Effector memory CD4-positive, alpha-beta T cell (primary cell): ENCODE data around the gene GNAO1.

Experiments used
- DNase-seq, 3 donors: peaks; one replicate each; pipeline ENCODE4 v3.0.0-alpha.2; 2020
- H3K27ac ChIP-seq: 2 replicates; pipeline ENCODE4 v1.7.0; 2013; ENCODE audit warnings: mild to moderate bottlenecking, low read length, moderate library complexity; ENCODE audit not compliant: insufficient read depth, poor library complexity, severe bottlenecking
- H3K27me3 ChIP-seq: replicated peaks from 2 replicates; pipeline ENCODE4 v1.7.0; 2013; ENCODE audit warnings: mild to moderate bottlenecking, low read length; ENCODE audit not compliant: insufficient read depth, control insufficient read depth, poor library complexity, severe bottlenecking
- H3K36me3 ChIP-seq: 2 replicates; pipeline ENCODE4 v1.7.0; 2013; ENCODE audit warnings: mild to moderate bottlenecking, low read length, moderate library complexity; ENCODE audit not compliant: control insufficient read depth, insufficient read depth
- H3K4me1 ChIP-seq: 2 replicates; pipeline ENCODE4 v1.7.0; 2013; ENCODE audit warnings: low read length, mild to moderate bottlenecking; ENCODE audit not compliant: control insufficient read depth, insufficient read depth, poor library complexity, severe bottlenecking
- H3K4me3 ChIP-seq: 2 replicates; pipeline ENCODE4 v1.7.0; 2013; ENCODE audit warnings: low read length, low read depth, mild to moderate bottlenecking; ENCODE audit not compliant: insufficient read depth, poor library complexity, severe bottlenecking
- H3K9me3 ChIP-seq: 2 replicates; pipeline ENCODE4 v1.7.0; 2013; ENCODE audit warnings: mild to moderate bottlenecking, low read length, moderate library complexity; ENCODE audit not compliant: control insufficient read depth

Gene GNAO1

DNA sequence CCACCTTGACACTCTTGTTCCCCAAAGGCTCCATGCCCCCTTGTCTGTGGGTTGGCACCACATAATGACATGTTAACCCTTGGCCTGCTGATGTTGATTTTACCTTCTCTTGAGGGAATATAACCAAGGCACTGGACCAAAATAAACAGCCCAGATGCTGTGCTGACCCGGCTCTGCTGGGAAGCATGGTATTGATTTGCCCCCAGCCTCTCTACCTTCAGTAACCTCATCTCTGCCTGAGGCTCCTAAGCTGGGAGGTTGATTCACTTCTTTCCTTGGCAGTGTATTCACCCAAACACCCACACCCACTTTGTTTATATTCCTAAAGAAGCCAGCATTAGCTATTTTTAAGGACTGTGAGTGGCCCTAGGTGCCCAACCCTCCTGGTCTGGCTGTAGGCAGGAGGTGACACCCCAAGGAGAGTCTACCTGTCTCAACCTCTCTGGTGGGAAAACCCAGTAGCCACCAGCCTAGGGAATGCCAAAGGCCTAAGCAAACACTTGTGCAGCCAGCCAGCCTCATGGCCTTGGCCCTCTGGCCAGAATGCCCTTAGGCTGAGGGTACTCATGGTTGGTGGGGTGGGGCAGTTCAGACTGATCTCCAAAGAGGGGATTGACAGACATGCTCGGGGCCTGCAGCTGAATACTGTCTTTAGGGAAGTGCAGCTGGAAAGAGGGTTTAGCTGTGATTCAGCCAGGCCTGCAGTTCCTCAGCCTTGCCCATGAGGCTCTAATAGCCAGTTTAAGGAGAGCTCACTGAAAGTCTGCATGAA, 42.7 kb downstream of the GNAO1 start:
- Histone ChIP-seq H3K4me3 (no peak overlapping the region), H3K36me3 (no peaks in the 10 kb centered on the region), H3K9me3 (no peaks in the 10 kb centered on the region), H3K27me3 (no peaks in the 10 kb centered on the region), H3K27ac (no peak overlapping the region), H3K4me1 (no peaks in the 10 kb centered on the region)
- DNase-seq, result no peak

- H3K4me3 ChIP-seq, result no peak overlapping the region
Observed at GRCh38 chr16:56234737-56235136, 43.4 kb downstream of the GNAO1 start.

DNA sequence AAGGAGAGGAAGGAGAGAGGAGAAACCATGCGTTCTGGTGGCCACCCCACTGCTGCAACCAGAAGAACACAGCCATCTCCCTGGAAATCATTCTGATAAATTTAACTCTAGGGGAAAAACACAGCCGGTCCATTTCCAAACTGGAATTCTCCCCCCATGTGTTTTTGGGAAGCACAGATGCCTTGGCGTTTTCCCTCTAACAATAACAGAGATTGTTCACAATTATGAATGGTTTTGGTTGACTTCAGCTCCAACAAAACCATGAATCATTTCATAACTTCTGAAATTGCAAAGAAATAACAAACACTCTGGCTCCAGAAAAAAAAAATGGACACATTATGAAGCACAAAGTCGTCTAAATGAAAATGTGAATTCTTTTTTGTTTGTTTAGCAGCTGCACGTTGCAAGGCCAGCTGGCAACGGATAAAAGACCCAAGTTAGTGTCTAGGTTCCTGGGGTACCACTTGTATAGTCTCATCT, 46.2 kb downstream of the GNAO1 start:
- Histone ChIP-seq H3K27ac (no peak overlapping the region), H3K9me3 (no peaks in the 10 kb centered on the region), H3K36me3 (no peaks in the 10 kb centered on the region), H3K4me3 (no peak overlapping the region), H3K27me3 (no peaks in the 10 kb centered on the region), H3K4me1 (no peaks in the 10 kb centered on the region)
- no peak for DNase-seq

More at GRCh38 chr16:56234737-56235136, 43.4 kb downstream of the GNAO1 start:
- H3K27ac ChIP-seq, result no peak overlapping the region
- no peaks in the 10 kb centered on the region for H3K9me3 ChIP-seq
- no peak for DNase-seq
- H3K4me1 ChIP-seq, result no peaks in the 10 kb centered on the region
- H3K27me3 ChIP-seq, result no peaks in the 10 kb centered on the region
- H3K36me3 ChIP-seq, result no peaks in the 10 kb centered on the region

DNA sequence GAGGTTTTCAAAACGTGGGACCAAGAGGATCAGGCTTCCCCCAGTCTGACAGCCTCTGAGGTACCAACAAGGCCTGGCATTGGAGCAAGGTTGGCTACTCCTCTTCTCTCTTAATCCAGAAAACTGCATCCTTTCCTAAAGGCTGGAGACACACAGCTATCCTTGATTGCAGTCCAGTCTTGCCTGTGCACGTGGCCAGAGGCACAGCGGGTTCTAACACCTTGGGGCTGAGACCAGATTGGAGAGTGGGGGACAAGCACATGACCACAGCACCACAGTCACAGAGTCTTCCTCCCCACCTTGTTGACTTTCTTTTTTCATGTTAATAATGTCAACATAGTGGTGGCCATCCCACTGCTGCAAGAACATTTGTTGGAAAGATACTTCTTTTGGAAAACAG, 46.9 kb downstream of the GNAO1 start:
- H3K4me1 ChIP-seq, result no peaks in the 10 kb centered on the region
- H3K9me3 ChIP-seq, result no peaks in the 10 kb centered on the region
- H3K27me3 ChIP-seq, result no peaks in the 10 kb centered on the region
- H3K36me3 ChIP-seq, result no peaks in the 10 kb centered on the region
- H3K27ac ChIP-seq, result no peak overlapping the region
- DNase-seq, result no peak
- no peak overlapping the region for H3K4me3 ChIP-seq

GRCh38 chr16:56241596-56241995, 50.3 kb downstream of the GNAO1 start:
- Histone ChIP-seq H3K27me3 (no peaks in the 10 kb centered on the region), H3K4me1 (no peaks in the 10 kb centered on the region), H3K9me3 (no peaks in the 10 kb centered on the region), H3K4me3 (no peak overlapping the region), H3K36me3 (no peaks in the 10 kb centered on the region), H3K27ac (no peak overlapping the region)
- DNase-seq, result no peak

- no peak for DNase-seq
- H3K4me3 ChIP-seq, result no peak overlapping the region
- no peaks in the 10 kb centered on the region for H3K36me3 ChIP-seq
- H3K27me3 ChIP-seq, result no peaks in the 10 kb centered on the region
- no peaks in the 10 kb centered on the region for H3K9me3 ChIP-seq
- H3K4me1 ChIP-seq, result no peaks in the 10 kb centered on the region
- H3K27ac ChIP-seq, result no peak overlapping the region
Observed at GRCh38 chr16:56242740-56243139, 51.5 kb downstream of the GNAO1 start.

DNA sequence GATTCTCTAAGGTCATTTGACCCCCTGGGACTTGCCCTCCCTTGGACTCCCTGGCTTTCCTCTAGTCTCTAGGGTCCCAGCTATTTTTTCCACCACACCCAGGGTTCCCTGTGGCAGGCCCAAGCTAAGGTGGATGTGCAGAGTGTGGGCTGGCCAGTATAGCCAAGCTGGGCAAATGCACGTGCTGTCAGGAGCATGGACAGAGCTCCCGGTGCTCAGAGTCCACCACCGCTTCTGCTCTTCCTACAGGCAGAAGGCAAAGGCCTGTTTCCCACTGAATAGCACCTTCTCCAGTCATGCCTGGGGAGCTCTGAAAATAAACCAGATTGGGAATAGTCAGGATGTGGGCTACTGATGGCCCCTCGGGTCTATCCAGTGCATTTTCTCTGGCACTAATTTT, 53.3 kb downstream of the GNAO1 start:
- H3K9me3 ChIP-seq, result no peaks in the 10 kb centered on the region
- DNase-seq, result no peak
- no peaks in the 10 kb centered on the region for H3K4me1 ChIP-seq
- no peaks in the 10 kb centered on the region for H3K27me3 ChIP-seq
- no peak overlapping the region for H3K27ac ChIP-seq
- no peaks in the 10 kb centered on the region for H3K36me3 ChIP-seq
- no peak overlapping the region for H3K4me3 ChIP-seq

- Histone ChIP-seq H3K4me3 (no peak overlapping the region), H3K27ac (no peak overlapping the region), H3K9me3 (no peaks in the 10 kb centered on the region), H3K4me1 (no peaks in the 10 kb centered on the region), H3K27me3 (no peaks in the 10 kb centered on the region), H3K36me3 (no peaks in the 10 kb centered on the region)
- no peak for DNase-seq
Observed at GRCh38 chr16:56245197-56245596, 53.9 kb downstream of the GNAO1 start.

DNA sequence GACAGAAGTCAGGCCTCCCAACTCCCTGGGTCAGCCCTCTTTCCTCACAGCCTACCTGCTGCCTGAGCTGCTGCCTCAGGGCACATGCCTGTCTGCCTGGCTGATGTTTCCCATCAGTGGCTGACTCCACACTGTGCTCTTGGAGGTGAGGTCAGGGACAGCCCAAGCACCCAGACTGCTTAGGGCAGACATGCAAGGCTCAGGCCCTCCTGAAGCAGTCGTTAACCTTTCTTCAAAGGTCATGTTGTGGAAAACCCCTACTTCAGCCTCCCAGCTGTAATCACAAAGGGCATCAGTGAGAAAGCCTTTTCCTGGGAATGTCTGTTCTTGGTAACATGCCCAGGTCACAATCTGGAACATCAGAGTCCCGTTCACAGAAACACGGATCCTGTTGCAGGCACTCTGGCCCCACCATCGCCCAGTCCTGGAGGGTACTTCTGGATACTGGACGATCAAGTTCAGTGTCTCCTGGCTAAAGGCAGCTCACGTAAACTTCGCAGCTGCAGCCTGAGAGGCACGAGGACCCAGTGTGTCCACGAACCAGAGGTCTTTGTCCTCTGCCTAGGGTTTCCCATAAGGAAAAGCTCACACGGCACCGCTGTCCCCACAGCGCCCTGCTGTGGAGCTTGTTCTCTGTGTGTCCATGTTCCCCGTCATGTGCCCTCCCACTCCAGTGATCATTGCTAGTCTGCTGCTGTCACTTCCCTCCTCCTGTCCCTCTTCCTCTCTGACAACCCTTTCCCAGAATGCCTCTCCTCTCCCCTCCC, 54.9 kb downstream of the GNAO1 start:
- Histone ChIP-seq H3K4me3 (no peak overlapping the region), H3K4me1 (no peaks in the 10 kb centered on the region), H3K27me3 (no peaks in the 10 kb centered on the region), H3K27ac (no peak overlapping the region), H3K36me3 (no peaks in the 10 kb centered on the region), H3K9me3 (no peaks in the 10 kb centered on the region)
- DNase-seq, result no peak

GRCh38 chr16:56247018-56247417, 55.7 kb downstream of the GNAO1 start:
- Histone ChIP-seq H3K27me3 (no peaks in the 10 kb centered on the region), H3K36me3 (no peaks in the 10 kb centered on the region), H3K4me1 (no peaks in the 10 kb centered on the region), H3K9me3 (no peaks in the 10 kb centered on the region), H3K4me3 (no peak overlapping the region), H3K27ac (no peak overlapping the region)
- DNase-seq, result no peak
